GM18907 (cell line): ENCODE data around the gene SRMS.
"Not testable (repeated sequence)": the region's sequence is repeated elsewhere in the genome, so short reads cannot be mapped to it uniquely, and the experiment has no call there.

Source experiments
- ATAC-seq: cut with Tn5 transposase; IDR thresholded peaks from one replicate; pipeline ENCODE4 v1.9.1; 2021; ENCODE audit warnings: mild to moderate bottlenecking, moderate library complexity; ENCODE audit not compliant: unreplicated experiment

Gene SRMS

GRCh38 chr20:63566395-63567135 is 19.0 kb upstream of the SRMS start:
- no peak for ATAC-seq

DNA sequence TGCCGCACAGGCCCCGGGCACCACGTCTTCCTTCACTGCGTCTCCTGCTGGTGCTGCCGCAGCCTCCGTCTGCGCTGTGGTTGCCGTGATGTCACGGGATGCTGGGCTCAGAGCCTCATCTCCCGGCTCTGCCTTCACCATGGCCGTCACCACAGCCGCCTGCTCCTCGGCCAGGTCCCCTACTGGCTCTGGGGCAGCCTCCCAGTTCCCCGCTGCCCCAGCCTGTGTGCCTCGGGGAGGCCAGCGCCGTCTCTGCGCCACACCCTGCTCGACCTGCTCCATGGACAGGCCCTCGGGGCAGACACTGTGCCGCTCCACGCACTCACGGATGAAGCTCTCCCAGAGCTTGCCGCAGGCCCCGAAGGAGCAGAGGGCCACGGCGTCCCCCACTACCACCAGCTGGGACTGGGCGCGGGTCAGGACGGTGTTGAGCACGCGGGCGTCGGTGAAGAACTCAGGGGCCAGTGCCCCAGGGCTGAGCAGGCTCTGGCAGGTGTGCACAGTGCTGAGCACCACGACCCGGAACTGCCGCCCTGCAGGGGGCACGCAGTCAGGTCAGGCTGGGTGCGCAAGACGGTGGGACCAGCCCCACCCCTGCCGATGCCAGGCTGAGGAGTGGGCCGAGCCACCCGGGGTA is 18.3 kb upstream of the SRMS start:
- no peak for ATAC-seq

DNA sequence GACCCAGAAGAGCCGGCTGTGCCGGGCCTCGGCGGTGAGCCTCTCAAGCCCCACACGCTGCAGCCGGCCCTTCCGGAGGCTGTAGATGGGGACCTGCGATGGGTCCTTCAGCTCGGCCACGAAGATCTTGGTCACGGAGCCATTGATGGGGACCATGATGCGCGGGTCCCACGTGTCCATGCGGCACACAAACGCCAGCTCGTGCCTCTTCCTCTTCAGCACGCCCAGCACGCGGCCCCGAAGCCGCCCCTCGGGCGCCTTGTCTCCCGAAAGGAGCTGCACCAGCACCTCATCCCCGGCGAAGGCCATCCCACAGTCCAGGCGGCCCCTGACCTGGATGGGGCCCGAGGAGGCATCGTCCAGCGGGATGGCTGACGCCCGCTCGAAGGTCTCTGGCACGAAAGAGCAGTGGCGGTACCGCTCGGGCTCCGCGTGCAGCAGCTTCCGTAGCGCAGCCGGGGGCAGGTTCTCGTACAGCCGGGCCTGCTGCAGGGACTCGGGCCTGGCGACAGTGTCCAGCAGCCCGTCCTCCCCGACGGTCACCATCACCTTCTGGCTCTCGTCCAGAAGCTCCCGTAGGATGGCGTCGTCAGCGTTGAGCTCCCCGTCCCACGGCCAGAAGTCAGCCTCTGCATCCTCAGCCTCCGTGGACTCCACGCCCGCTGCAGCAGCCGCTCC is 17.6 kb upstream of the SRMS start:
- ATAC-seq: no peak

DNA sequence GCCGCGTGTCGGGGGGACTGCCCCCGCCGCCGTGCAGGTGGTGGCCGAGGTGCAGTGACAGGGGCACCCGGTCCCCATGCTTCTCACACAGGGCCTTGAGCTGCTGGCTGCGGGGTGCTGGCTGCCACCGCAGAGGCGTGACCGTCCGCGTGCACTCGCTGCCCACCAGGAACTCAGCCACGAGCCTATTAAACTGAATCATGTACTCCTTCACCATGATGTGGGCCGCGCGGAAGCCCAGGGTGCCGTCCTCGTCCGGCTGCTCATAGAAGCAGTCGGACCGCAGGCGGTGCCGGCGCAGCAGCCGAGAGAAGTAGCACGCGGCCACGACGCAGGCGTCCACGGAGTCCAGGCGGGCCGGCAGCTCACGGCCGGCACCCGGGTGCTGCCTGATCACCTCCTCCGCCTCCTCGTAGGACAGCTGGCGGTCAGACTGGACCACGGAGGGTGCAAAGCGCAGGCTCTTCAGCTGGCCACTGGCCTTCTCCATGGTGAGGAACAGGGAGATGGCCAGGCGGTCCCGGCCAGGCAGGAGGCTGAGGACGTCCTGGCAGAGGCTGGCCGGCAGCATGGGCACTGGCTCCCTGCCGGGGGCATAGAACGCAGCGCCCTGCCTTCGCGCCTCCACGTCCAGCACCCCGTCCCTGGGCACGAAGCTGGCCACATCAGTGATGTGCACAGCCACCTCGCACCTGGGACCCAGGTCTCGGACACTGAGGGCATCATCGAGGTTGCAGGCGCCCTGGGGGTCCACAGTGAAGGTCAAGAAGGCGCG is 16.7 kb upstream of the SRMS start:
- ATAC-seq: no peak

DNA sequence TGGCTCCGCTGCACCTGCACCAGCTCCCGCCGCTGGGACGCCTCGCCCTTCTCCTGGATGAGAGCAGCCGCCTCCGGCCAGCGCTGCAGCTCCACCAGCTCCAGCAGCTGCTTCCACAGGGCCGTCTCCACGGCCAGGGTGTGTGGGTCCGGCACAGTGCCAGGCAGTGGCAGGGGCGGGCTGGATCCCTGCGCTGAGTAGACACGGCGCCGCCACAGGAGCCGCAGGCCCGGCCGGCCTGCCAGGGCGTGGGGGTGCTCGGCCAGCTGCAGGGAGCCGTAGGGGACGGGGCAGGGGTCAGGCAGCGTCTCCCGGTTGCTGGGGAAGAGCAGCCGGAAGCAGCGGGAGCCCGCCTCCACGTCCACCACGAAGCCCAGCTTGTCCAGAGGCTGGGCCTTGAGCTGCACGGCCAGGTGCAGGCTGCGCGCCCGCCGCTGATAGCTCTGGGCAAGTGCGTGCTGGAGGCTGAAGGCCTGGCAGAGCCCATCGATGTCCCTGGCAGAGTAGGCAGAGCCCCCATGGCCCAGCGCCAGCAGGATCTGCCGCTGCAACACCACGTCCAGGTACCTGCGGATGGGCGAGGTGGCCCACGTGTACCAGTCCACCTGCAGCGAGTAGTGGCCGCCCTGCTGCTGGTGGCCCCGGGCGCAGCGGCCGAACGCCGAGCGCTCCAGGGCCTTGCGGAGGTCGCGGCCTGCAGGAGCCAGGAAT is 15.8 kb upstream of the SRMS start:
- ATAC-seq: no peak

GRCh38 chr20:63562461-63563224 is 15.1 kb upstream of the SRMS start:
- no peak for ATAC-seq

DNA sequence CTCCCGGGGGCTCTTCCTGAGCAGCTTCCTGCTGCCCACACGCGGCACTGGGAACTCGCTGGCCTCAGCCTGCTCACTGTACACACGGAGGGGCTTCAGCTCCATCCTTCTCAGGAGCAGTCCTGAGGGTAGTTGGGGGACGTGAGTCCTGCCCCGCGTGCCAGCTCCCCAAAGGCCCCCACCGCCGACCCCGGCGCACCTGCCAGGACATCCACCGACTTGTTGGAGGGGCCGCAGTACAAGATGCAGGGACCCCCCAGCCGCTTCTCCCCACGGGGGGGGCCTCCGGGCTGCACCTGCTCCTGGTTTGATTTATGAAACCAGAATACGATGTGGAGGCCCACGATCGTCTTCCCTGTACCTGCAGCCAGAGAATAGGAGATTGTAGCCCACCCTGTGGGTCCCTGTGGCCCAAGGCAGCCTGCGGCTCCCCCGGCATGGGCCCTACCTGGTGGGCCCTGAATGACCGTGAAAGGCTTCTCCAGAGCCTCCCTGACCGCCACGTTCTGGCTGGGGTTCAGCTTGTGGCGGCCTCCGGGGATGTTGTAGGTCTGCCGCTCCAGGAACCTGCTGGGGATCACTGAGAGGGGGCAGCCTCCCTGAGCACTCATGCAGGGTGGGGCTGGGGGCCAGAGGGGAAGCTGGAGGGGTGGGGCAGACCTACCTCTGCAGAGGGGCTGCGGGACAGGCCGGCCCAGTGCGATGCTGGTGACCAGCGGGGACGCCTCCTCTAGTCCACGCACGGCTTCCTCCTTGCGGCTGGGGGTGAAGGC is 14.3 kb upstream of the SRMS start:
- ATAC-seq: no peak

- no peak for ATAC-seq
Measured at GRCh38 chr20:63560856-63561609, 13.5 kb upstream of the SRMS start.

DNA sequence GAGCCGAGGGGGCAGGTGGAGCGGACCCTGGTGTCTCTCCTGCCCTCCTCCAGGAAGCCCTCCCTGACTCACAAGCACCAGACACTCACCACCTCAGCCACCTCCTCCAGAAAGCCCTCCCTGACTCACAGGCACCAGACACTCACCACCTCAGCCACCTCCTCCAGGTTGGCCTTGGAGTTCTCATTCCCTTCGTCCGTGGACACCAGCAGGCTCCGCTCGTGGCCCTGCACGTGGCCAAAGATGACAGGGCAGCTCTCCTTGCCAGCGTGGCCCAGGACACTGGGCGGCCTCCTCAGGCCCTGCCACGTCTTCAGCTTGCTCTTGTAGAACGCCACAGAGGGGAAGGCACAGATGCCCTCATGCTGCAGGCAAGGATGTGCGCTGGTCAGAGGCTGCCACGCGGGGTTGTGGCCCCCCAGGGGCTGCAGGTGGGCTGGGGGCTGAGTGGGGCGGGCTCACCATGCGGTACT is 12.8 kb upstream of the SRMS start:
- no peak for ATAC-seq

DNA sequence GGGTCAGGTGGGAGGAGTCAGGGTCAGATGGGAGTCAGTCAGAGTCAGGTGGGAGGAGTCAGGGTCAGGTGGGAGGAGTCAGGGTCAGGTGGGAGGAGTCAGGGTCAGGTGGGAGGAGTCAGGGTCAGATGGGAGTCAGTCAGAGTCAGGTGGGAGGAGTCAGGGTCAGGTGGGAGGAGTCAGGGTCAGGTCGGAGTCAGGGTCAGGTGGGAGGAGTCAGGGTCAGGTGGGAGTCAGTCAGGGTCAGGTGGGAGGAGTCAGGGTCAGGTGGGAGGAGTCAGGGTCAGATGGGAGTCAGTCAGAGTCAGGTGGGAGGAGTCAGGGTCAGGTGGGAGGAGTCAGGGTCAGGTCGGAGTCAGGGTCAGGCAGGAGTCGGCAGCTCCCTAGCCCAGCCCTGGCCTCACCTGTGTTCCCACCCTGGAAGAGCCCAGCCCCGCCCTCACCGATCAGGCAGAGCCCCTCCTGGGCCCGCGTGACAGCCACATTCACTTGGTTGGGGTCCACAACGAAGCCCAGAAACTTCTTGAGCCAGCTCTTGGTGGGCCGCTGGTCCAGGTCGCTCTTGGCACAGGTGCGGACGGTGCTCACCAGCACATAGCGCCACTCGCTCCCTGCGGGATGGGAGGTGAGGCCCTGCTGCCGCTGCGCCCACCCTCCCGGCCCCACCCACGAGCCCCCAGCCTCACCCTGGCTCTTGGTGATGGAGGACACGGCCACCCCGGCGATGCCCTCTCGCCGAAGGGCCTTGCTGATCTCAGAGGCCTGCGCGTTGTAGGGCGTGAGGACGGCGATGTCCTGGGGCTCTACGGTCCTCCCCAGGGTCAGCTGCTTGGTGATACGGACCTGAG is 12.2 kb upstream of the SRMS start:
- not testable (repeated sequence) for ATAC-seq

GRCh38 chr20:63558804-63559484 is 11.4 kb upstream of the SRMS start:
- ATAC-seq: no peak

DNA sequence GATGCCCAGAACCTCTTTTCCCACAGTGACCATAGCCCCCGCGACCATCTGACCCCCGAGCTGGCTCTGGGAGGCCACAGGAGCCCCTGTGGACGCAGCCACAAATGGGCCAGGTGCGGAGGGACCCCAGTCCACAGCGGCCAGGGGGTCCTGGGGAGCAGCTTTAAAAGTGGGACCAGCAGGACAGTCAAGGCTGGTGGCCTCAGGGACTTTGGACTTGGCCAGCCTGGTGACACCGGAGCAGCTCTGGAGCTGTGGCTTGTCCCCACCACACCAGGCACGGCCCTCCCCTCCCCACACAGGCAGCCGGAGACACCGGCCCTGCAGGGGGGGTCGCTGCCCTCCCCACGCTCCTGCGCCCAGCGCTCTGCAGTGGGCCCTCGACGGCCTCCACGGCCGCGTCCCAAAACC is 9.9 kb upstream of the SRMS start:
- no peak for ATAC-seq

GRCh38 chr20:63556873-63557478 is 9.4 kb upstream of the SRMS start:
- no peak for ATAC-seq

GRCh38 chr20:63555661-63556381 is 8.3 kb upstream of the SRMS start:
- no peak for ATAC-seq

DNA sequence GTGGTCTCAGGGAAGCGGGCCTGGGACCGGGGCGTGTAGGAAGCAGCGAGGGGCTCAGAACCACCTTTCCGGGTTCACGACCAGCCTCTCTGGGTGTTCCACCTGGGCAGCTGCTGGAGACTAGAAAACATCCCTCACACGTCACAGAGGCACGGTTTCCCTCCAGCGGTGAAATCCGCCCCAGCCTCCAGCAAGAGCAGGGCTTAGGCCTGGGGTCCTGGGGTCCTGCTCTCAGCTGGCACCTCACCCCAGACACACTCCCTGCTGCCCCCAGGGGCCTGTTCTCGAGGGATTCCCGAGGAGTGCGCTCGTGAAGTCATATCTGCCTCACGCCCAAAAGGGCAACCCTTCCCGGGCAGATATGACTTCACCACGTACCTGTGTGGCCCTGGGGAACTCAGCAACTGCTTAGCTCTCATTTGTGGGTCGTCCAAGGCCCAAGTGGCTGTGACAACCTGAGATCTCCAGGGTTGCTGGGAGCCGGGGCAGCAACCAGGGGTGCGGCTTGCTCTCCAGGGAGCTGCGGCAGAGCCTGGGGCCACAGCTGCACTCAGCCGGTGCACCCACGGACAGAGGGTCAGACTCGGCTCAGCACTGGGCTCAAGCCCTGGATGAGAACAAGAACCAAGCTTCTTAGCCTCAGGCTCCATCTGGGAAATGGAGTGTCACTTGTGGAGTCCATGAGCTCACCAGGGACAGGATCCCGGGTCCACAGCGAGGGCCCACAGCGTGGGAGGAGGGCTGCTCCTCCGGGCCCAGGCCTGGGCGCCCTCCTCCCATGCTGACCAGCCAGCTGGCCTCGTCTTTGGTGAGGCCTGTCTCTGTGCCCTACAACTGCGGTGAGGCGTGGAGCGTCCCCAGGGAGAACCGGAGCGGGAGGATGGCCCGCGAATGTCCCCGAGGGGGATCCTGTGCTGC is 7.1 kb upstream of the SRMS start:
- ATAC-seq: no peak
